ENCODE measurements around the gene TENM4. TPM values are rescaled to one million over a fixed set of nuclear protein-coding genes. Genes with fewer than 3 reads are reported as not detected.

TENM4 gene
- total and polyA plus RNA-seq, 2 of the 13 experiments (the other 11 are each of a cell fraction or from before 2014, with no cell fraction given): not detected

GRCh38 chr11:79206951-79207350, 233.9 kb downstream of the TENM4 start (continued):
- TF ChIP-seq EP300 (IDR thresholded peaks at IDR 0.05; ENCODE audit: low read depth in 2 of 2, low read length in 2 of 2) (no peak), EP300 (CRISPR knock-in tag; IDR thresholded peaks at IDR 0.05; ENCODE audit: borderline replicate concordance) (no peak)

GRCh38 chr11:79205786-79206185, 235.0 kb downstream of the TENM4 start:
- ChIA-PET CTCF (ENCODE audit: low intra/inter-chr PET ratio, low total read pairs) (no interaction called here), POLR2A (no interaction called here)
- Histone ChIP-seq H3K36me3 (replicated peaks in 1 of 2; ENCODE audit: control insufficient read depth in 1 of 2, insufficient read depth in 2 of 2, low read length in 2 of 2) (no peaks in the 10 kb centered on the region), H3K27me3 (ENCODE audit: control insufficient read depth in 1 of 2, insufficient read depth in 2 of 2, low read length in 2 of 2) (peaks cover 0 to 6% of the 10 kb centered on the region in 2 experiments; a peak in 2 of 5 replicates), H4K20me1 (ENCODE audit: insufficient read depth, low read length) (no peaks in the 10 kb centered on the region), H3K27ac (ENCODE audit: extremely low read length, insufficient read depth, low read length) (no peak overlapping the region), H3K9ac (ENCODE audit: insufficient read depth, low read depth, low read length) (no peak overlapping the region), H2AFZ (ENCODE audit: low read length) (no peak overlapping the region), H3K4me2 (ENCODE audit: low read depth, low read length) (no peak overlapping the region), H3K4me1 (ENCODE audit: insufficient read depth, low read length) (no peaks in the 10 kb centered on the region), H3K79me2 (ENCODE audit: insufficient read depth, low read length) (no peaks in the 10 kb centered on the region), H3K4me3 (replicated peaks in 1 of 3; ENCODE audit: insufficient read depth in 1 of 3, low read depth in 2 of 3, low read length in 3 of 3) (no peak overlapping the region), H3K9me3 (ENCODE audit: low read length) (no peaks in the 10 kb centered on the region)
- DNase-seq (ENCODE audit: low spot score) (no peak), ATAC-seq (no peak), FAIRE-seq (no peak)
- WGBS (ENCODE audit: low lambda C conversion rate): 0% methylated on average over 1 of the region's 1 CpG
- no TSS peak for BruUV-seq (replicated peaks)
- in situ Hi-C loops (cut with HindIII; ENCODE audit: extremely low pct_ligation_motif_present, low pct_unique_long_range_greater_than_20kb) (no loop called here), intact Hi-C loops (cut with micrococcal nuclease; ENCODE audit: unreplicated experiment) (no loop called here)
- no peak for TF ChIP-seq ZFP36L2 (CRISPR knock-in tag; IDR thresholded peaks at IDR 0.05)
- no peak for TF ChIP-seq NPAS2 (CRISPR knock-in tag; IDR thresholded peaks at IDR 0.05; ENCODE audit: borderline replicate concordance)
- no peak for TF ChIP-seq TFE3 (CRISPR knock-in tag; IDR thresholded peaks at IDR 0.05)
- no peak for TF ChIP-seq HMGXB4 (CRISPR knock-in tag; IDR thresholded peaks at IDR 0.05; ENCODE audit: borderline replicate concordance in 1 of 2, low read depth in 1 of 2)
- no peak for TF ChIP-seq ZBTB33 (CRISPR knock-in tag; IDR thresholded peaks at IDR 0.05)
- no peak for TF ChIP-seq ZNF530 (CRISPR knock-in tag; IDR thresholded peaks at IDR 0.05; ENCODE audit: low read depth)
- TF ChIP-seq HNRNPK (IDR thresholded peaks at IDR 0.05; ENCODE audit: low read depth, low read length, poor library complexity, severe bottlenecking): no peak
- TF ChIP-seq E2F2 (CRISPR knock-in tag; IDR thresholded peaks at IDR 0.05; ENCODE audit: borderline replicate concordance): no peak
- no peak for TF ChIP-seq ZNF512 (CRISPR knock-in tag; IDR thresholded peaks at IDR 0.05)
- no peak for TF ChIP-seq ZBTB1 (CRISPR knock-in tag; IDR thresholded peaks at IDR 0.05; ENCODE audit: borderline replicate concordance)
- TF ChIP-seq ZNF572 (CRISPR knock-in tag; IDR thresholded peaks at IDR 0.05): no peak
- no peak for TF ChIP-seq KDM6A (CRISPR knock-in tag; IDR thresholded peaks at IDR 0.05; ENCODE audit: low read depth)

Measured in HepG2 (cell line).